Occipital lobe (tissue), 2 donors: ENCODE results near the gene APOBEC3F. TPM values are rescaled to one million over a fixed set of nuclear protein-coding genes. Genes with fewer than 3 reads are reported as not detected.
"Not testable (repeated sequence)": the region's sequence is repeated elsewhere in the genome, so short reads cannot be mapped to it uniquely, and the experiment has no call there.

ENCODE experiments used
- DNase-seq: peaks from one replicate; lab custom pipeline; 2025; lab: John Stamatoyannopoulos, UW
- total RNA-seq: library from RNA; depleted of rRNA; stranded (reverse); fragments of >200 nt; gene quantifications from one replicate; pipeline ENCODE4 v1.2.3, GENCODE V29; 2014

APOBEC3F gene
- 0.31 TPM for total RNA-seq

GRCh38 chr22:39040538-39041296, at the start of gene APOBEC3F:
TSS of gene APOBEC3F (plus strand) at chr22:39040864. CDS start at chr22:39040961, 97 bp downstream.
- DNase-seq = not testable (repeated sequence)

- DNase-seq = not testable (repeated sequence)
Measured at GRCh38 chr22:38992871-38993371, 47.7 kb upstream of the APOBEC3F start.

GRCh38 chr22:38996105-38996504, 44.6 kb upstream of the APOBEC3F start:
- DNase-seq = no peak

- no peak for DNase-seq
Measured at GRCh38 chr22:38997518-38997917, 43.1 kb upstream of the APOBEC3F start.

GRCh38 chr22:39003165-39003638, 37.5 kb upstream of the APOBEC3F start:
- no peak for DNase-seq

GRCh38 chr22:39007177-39007576, 33.5 kb upstream of the APOBEC3F start:
- no peak for DNase-seq

- DNase-seq = not testable (repeated sequence)
Measured at GRCh38 chr22:39008271-39008850, 32.3 kb upstream of the APOBEC3F start.

GRCh38 chr22:39010946-39011345, 29.7 kb upstream of the APOBEC3F start:
- DNase-seq = no peak

GRCh38 chr22:39012533-39013511, 27.8 kb upstream of the APOBEC3F start:
- no peak for DNase-seq

GRCh38 chr22:39013561-39013941, 27.1 kb upstream of the APOBEC3F start:
- not testable (repeated sequence) for DNase-seq

GRCh38 chr22:39013942-39014722, 26.5 kb upstream of the APOBEC3F start, which contains the start of gene APOBEC3C:
TSS of gene APOBEC3C (plus strand) at chr22:39014257. CDS start at chr22:39014363, 106 bp downstream.
- DNase-seq = no peak

GRCh38 chr22:39014723-39015121, 25.9 kb upstream of the APOBEC3F start:
- not testable (repeated sequence) for DNase-seq

GRCh38 chr22:39016592-39016991, 24.1 kb upstream of the APOBEC3F start:
- DNase-seq = no peak

- DNase-seq = no peak
Measured at GRCh38 chr22:39017596-39018365, 22.9 kb upstream of the APOBEC3F start.

- not testable (repeated sequence) for DNase-seq
Measured at GRCh38 chr22:39020021-39020651, 20.5 kb upstream of the APOBEC3F start.

GRCh38 chr22:39021552-39022250, 19.0 kb upstream of the APOBEC3F start:
- no peak for DNase-seq

GRCh38 chr22:39024519-39025308, 15.9 kb upstream of the APOBEC3F start:
- DNase-seq = no peak
